ENCODE results near the gene NFASC. TPM values are rescaled to one million over a fixed set of nuclear protein-coding genes. Genes with fewer than 3 reads are reported as not detected.

The NFASC gene
- total RNA-seq, 1 experiment from 2014 or later: not detected

DNA sequence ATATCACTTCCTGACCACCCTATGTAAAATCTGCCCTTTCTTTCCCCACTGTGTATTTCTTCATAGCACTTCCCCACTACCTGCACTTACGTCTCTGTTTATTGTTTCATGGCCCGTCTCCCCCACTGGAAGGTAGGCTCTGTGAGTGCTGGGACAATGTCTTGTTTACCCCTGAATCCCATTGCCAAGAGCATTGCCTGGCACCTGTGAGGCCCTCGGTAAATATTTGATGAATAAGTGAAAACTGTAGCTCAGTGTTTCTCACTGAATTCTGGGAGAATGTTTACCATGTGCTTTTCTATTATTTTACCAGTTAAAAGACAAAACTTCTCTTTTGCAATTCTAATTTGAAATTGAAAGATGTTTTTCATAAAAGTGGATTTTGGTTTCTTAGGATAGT lies 11.8 kb downstream of the NFASC start:
- DNase-seq: no peak
- intact Hi-C loops (cut with micrococcal nuclease; ENCODE audit: unreplicated experiment): no loop called here
- H3K36me3 Mint-ChIP-seq (ENCODE audit: insufficient read depth, unreplicated experiment): no peaks in the 10 kb centered on the region
- BruUV-seq (replicated peaks): no TSS peak
- TF ChIP-seq, protein P1, sequence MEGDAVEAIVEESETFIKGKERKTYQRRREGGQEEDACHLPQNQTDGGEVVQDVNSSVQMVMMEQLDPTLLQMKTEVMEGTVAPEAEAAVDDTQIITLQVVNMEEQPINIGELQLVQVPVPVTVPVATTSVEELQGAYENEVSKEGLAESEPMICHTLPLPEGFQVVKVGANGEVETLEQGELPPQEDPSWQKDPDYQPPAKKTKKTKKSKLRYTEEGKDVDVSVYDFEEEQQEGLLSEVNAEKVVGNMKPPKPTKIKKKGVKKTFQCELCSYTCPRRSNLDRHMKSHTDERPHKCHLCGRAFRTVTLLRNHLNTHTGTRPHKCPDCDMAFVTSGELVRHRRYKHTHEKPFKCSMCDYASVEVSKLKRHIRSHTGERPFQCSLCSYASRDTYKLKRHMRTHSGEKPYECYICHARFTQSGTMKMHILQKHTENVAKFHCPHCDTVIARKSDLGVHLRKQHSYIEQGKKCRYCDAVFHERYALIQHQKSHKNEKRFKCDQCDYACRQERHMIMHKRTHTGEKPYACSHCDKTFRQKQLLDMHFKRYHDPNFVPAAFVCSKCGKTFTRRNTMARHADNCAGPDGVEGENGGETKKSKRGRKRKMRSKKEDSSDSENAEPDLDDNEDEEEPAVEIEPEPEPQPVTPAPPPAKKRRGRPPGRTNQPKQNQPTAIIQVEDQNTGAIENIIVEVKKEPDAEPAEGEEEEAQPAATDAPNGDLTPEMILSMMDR (IDR thresholded peaks at IDR 0.05; ENCODE audit: unreplicated experiment): no peak
- peaks cover 61% of the 10 kb centered on the region for H3K27me3 Mint-ChIP-seq (ENCODE audit: unreplicated experiment)
- H3K4me3 Mint-ChIP-seq (ENCODE audit: low read depth, unreplicated experiment): no peak overlapping the region
- CTCF ChIA-PET: no interaction called here
- no peak overlapping the region for H3K27ac Mint-ChIP-seq (ENCODE audit: unreplicated experiment)
- H3K4me1 Mint-ChIP-seq (ENCODE audit: low read depth, unreplicated experiment): no peaks in the 10 kb centered on the region
- no peaks in the 10 kb centered on the region for H3K9me3 Mint-ChIP-seq (ENCODE audit: low read depth, unreplicated experiment)

DNA sequence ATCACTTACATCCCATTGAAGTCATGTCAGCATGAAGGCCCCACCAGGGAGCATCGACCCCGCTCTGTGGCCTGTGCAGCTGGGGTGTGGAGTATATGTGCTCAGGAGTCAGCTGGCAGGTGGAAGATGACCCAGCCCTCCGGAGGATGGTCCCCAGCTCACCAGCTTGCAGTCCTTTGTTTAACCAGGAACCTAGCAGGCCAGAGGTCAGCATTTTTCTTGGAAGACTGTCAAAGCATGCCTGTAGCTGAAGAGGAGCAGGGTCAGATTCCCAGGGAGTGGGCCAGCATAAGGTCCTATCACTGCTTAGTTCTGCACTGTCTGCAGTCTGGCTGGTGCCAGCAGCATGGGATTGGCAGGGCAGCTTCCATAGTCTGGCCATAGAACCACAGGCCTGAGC lies 12.7 kb downstream of the NFASC start:
- TF ChIP-seq, protein P1 (IDR thresholded peaks at IDR 0.05; ENCODE audit: unreplicated experiment): no peak
- DNase-seq: no peak
- H3K27me3 Mint-ChIP-seq (ENCODE audit: unreplicated experiment): peaks cover 61% of the 10 kb centered on the region
- H3K4me1 Mint-ChIP-seq (ENCODE audit: low read depth, unreplicated experiment): no peaks in the 10 kb centered on the region
- CTCF ChIA-PET: no interaction called here
- no peak overlapping the region for H3K4me3 Mint-ChIP-seq (ENCODE audit: low read depth, unreplicated experiment)
- H3K9me3 Mint-ChIP-seq (ENCODE audit: low read depth, unreplicated experiment): no peaks in the 10 kb centered on the region
- no TSS peak for BruUV-seq (replicated peaks)
- no peaks in the 10 kb centered on the region for H3K36me3 Mint-ChIP-seq (ENCODE audit: insufficient read depth, unreplicated experiment)
- intact Hi-C loops (cut with micrococcal nuclease; ENCODE audit: unreplicated experiment): no loop called here
- H3K27ac Mint-ChIP-seq (ENCODE audit: unreplicated experiment): no peak overlapping the region

DNA sequence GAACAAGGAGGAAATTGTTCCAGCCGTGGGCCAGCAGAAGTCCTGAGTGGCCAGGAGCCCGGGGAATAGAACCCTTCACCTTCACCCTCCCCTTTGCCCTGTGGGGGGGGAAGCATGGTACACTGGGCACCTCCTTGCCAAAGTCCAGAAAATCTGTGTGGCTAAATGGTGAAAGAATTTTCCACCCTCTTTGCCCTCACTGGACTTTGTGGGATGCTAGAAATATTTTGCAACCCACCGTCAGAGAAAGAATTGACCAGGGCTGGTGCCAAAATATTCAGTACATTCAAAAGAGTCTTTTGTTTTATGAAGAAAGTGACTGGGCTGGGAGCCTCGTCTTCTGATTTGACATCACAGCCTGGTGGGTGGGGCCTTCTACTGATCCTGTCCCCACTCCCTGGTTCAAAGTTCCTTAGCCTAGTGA lies 14.6 kb downstream of the NFASC start:
- Mint-ChIP-seq H3K9me3 (ENCODE audit: low read depth, unreplicated experiment) (no peaks in the 10 kb centered on the region), H3K27ac (ENCODE audit: unreplicated experiment) (no peak overlapping the region), H3K27me3 (ENCODE audit: unreplicated experiment) (peaks cover 61% of the 10 kb centered on the region), H3K4me3 (ENCODE audit: low read depth, unreplicated experiment) (no peak overlapping the region), H3K4me1 (ENCODE audit: low read depth, unreplicated experiment) (no peaks in the 10 kb centered on the region), H3K36me3 (ENCODE audit: insufficient read depth, unreplicated experiment) (no peaks in the 10 kb centered on the region)
- DNase-seq: peak; percentile 22
- intact Hi-C loops (cut with micrococcal nuclease; ENCODE audit: unreplicated experiment): no loop called here
- BruUV-seq (replicated peaks): no TSS peak
- CTCF ChIA-PET: no interaction called here
- TF ChIP-seq, protein P1 (IDR thresholded peaks at IDR 0.05; ENCODE audit: unreplicated experiment): no peak

DNA sequence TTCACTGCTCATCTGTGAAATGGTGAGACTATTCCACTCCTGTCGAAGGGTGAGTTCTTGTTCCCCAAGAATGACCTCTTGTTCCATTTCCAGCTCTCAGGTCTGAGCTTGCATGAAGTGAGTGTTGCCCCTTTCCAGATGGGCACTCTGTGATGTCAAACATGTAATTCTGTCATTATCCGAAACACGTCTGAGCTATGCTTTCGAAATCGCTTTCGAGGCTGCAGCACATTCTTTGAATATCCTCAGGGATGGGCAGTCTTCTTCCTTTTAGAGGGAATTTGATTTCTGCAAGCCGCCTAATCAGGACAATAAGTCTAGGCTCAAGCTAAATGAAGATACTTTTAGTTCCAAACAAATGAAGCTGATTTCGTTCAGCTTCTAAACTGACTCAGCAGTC lies 15.1 kb downstream of the NFASC start:
- peaks cover 61% of the 10 kb centered on the region for H3K27me3 Mint-ChIP-seq (ENCODE audit: unreplicated experiment)

More for the DNA sequence above, 15.1 kb downstream of the NFASC start:
- intact Hi-C loops (cut with micrococcal nuclease; ENCODE audit: unreplicated experiment): no loop called here
- Mint-ChIP-seq H3K27ac (ENCODE audit: unreplicated experiment) (no peak overlapping the region), H3K4me3 (ENCODE audit: low read depth, unreplicated experiment) (no peak overlapping the region), H3K9me3 (ENCODE audit: low read depth, unreplicated experiment) (no peaks in the 10 kb centered on the region), H3K4me1 (ENCODE audit: low read depth, unreplicated experiment) (no peaks in the 10 kb centered on the region), H3K36me3 (ENCODE audit: insufficient read depth, unreplicated experiment) (no peaks in the 10 kb centered on the region)
- no peak for DNase-seq
- BruUV-seq (replicated peaks): no TSS peak
- TF ChIP-seq, protein P1 (IDR thresholded peaks at IDR 0.05; ENCODE audit: unreplicated experiment): no peak
- CTCF ChIA-PET: no interaction called here

All from Calu3 (cell line).